Esophagus muscularis mucosa (tissue), 4 donors: Measurements from ENCODE around the gene NPAS3. TPM values are rescaled to one million over a fixed set of nuclear protein-coding genes. Genes with fewer than 3 reads are reported as not detected.

ENCODE experiments used
- DNase-seq: peaks from one replicate; pipeline ENCODE4 v3.0.0-alpha.2; 2017; ENCODE audit errors: extremely low spot score
- H3K27ac ChIP-seq, 4 donors: fragments of 200-600 bp; sonication (generic); replicated peaks in 1 of 4; 1 replicate in 3 of 4; 2 replicates in 1 of 4; pipeline ENCODE4 v1.5.1; 2016 to 2019; ENCODE audit warnings: mild to moderate bottlenecking in 1 of 4
- H3K27me3 ChIP-seq, 4 donors: fragments of 200-600 bp; sonication (generic); one replicate each; pipeline versions ENCODE4 v1.5.1 to v1.6.0; 2016 to 2019
- H3K36me3 ChIP-seq, 4 donors: fragments of 200-600 bp; sonication (generic); one replicate each; pipeline ENCODE4 v1.5.1; 2016 to 2019
- H3K4me1 ChIP-seq, 4 donors: fragments of 200-600 bp; sonication (generic); one replicate each; pipeline ENCODE4 v1.5.1; 2016 to 2019
- H3K4me3 ChIP-seq, 4 donors: fragments of 200-600 bp; sonication (generic); 1 replicate in 2 of 4; 2 replicates in 2 of 4; pipeline ENCODE4 v1.5.1; 2016 to 2019; ENCODE audit warnings: mild to moderate bottlenecking in 4 of 4, moderate library complexity in 1 of 4
- H3K9me3 ChIP-seq, 4 donors: fragments of 200-600 bp; sonication (generic); 1 replicate in 3 of 4; 2 replicates in 1 of 4; pipeline ENCODE4 v1.5.1; 2016 to 2019
- CTCF ChIP-seq, 3 experiments: fragments of 200-600 bp in 2 of 3; fragments of 450-650 bp in 1 of 3; sonication (generic) in 2 of 3; IDR thresholded peaks; one replicate each; pipeline ENCODE4 v1.5.1; 2017 to 2019; ENCODE audit warnings: antibody characterized with exemption in 3 of 3, mild to moderate bottlenecking in 2 of 3, moderate library complexity in 1 of 3
- EP300 ChIP-seq: sonication (generic); formaldehyde crosslinking; IDR thresholded peaks from one replicate; pipeline ENCODE4 v1.6.1; 2017; ENCODE audit warnings: antibody characterized with exemption
- POLR2A ChIP-seq: fragments of 450-650 bp; IDR thresholded peaks from one replicate; pipeline ENCODE4 v1.6.1; 2017; ENCODE audit warnings: antibody characterized with exemption, moderate library complexity, mild to moderate bottlenecking, low read depth
- POLR2AphosphoS5 ChIP-seq, 2 donors: sonication (generic); formaldehyde crosslinking; IDR thresholded peaks; one replicate each; pipeline ENCODE4 v1.6.1; 2017; ENCODE audit warnings: antibody characterized with exemption in 2 of 2
- WGBS: methylation state at CpG from one replicate; pipeline ENCODE4 v1.1.5; 2018; 5-methylcytosine and 5-hydroxymethylcytosine counted together
- intact Hi-C: fragments of 100-400 bp; cut with DNase I; formaldehyde crosslinking; loops from one replicate; pipeline ENCODE4 v1.15.1; 2023
- total RNA-seq, 4 donors: library from RNA; depleted of rRNA; stranded (reverse); fragments of >200 nt; gene quantifications; one replicate each; pipeline versions ENCODE4 v1.1.0 to v1.2.1, GENCODE V29; 2016

The NPAS3 gene
- total RNA-seq, 4 donors from 2014 or later, result 3.3 to 7.3 (median 5.8) TPM

DNA sequence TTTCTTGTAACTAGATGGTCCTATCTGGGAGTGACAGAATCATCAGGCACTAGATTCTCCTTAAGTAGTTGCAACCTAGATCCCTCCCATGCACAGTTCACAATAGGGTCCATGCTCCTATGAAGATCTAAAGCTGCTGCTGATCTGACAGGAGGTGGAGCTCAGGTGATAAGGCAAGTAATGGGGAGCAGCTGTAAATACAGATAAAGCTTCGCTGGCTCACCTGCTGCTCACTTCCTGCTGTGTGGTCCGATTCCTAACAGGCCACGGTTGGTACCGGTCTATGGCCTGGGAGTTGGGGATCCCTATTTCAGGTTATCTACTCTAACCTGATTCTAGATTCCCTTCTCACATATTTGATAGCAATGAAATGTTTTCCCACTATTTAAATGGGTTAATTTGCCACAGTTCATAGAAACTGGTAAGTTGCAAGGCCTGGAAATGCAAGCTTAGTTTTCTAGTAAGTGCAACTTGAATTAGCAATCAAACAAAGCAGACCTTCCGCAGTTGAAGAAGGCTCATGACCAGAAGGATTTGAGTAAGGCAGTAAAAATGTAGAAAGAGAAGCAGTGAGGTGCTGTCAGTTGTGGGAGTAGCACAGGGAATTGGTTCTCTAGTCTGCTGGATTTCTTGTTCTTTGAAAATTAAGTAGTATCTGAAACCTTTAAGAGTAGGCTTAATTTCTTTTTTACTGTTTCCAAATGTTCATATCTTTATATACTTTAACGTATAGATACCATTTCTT is 679.9 kb downstream of the NPAS3 start:
- 99% methylated on average over 6 of the region's 6 CpGs for WGBS
- no peak for DNase-seq
- H3K27me3 ChIP-seq, result no peaks in the 10 kb centered on the region
- H3K4me3 ChIP-seq, result no peak overlapping the region
- intact Hi-C loops, result no loop called here
- no peaks in the 10 kb centered on the region for H3K36me3 ChIP-seq
- no peaks in the 10 kb centered on the region for H3K9me3 ChIP-seq
- H3K4me1 ChIP-seq, result no peaks in the 10 kb centered on the region
- TF ChIP-seq POLR2AphosphoS5 (IDR thresholded peaks at IDR 0.05), result no peak
- no peak for TF ChIP-seq EP300
- TF ChIP-seq CTCF (IDR thresholded peaks at IDR 0.05), result no peak
- no peak for TF ChIP-seq POLR2A
- H3K27ac ChIP-seq, result no peak overlapping the region

- no peak for TF ChIP-seq POLR2AphosphoS5 (IDR thresholded peaks at IDR 0.05)
- no peak for TF ChIP-seq EP300
- TF ChIP-seq POLR2A, result no peak
- no peak for TF ChIP-seq CTCF (IDR thresholded peaks at IDR 0.05)
Observed at GRCh38 chr14:33622496-33622895, 683.8 kb downstream of the NPAS3 start.

GRCh38 chr14:33629792-33630191 is 691.1 kb downstream of the NPAS3 start:
- H3K9me3 ChIP-seq, result no peaks in the 10 kb centered on the region
- no peak overlapping the region for H3K4me3 ChIP-seq
- no peaks in the 10 kb centered on the region for H3K4me1 ChIP-seq
- intact Hi-C loops, result no loop called here
- no peaks in the 10 kb centered on the region for H3K27me3 ChIP-seq
- no peak overlapping the region for H3K27ac ChIP-seq
- DNase-seq, result no peak
- no peak for TF ChIP-seq POLR2A
- TF ChIP-seq EP300, result no peak
- TF ChIP-seq CTCF (IDR thresholded peaks at IDR 0.05), result no peak
- TF ChIP-seq POLR2AphosphoS5 (IDR thresholded peaks at IDR 0.05), result no peak
- no peaks in the 10 kb centered on the region for H3K36me3 ChIP-seq

More at GRCh38 chr14:33622496-33622895, 683.8 kb downstream of the NPAS3 start:
- H3K27ac ChIP-seq, result no peak overlapping the region
- intact Hi-C loops, result no loop called here
- H3K36me3 ChIP-seq, result no peaks in the 10 kb centered on the region
- no peak for DNase-seq
- no peak overlapping the region for H3K4me3 ChIP-seq
- H3K4me1 ChIP-seq, result no peaks in the 10 kb centered on the region
- H3K9me3 ChIP-seq, result no peaks in the 10 kb centered on the region
- H3K27me3 ChIP-seq, result no peaks in the 10 kb centered on the region
- WGBS, result 93% methylated on average over 3 of the region's 3 CpGs

DNA sequence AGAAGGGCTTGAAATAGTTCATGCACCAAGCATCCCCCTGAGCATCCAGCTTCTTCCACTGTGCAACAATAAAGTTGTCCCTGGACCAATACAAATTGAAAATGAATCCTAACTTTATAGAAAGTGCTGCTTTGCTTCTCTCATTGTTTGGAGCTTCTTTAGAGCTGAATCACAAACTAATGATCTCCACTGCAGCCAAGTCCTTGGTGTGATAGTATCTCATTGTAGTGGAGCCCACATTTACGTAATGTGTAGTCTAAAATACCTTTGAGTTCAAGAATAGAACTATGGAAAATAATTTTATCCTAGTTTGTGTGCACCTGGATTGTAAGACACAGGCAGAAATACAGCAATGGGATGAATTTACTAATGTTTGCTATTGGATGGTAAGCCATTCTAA is 692.3 kb downstream of the NPAS3 start:
- 96% methylated on average over 1 of the region's 1 CpG for whole genome bisulfite sequencing
- no peak for DNase-seq
- Histone ChIP-seq H3K27me3 (no peaks in the 10 kb centered on the region), H3K27ac (no peak overlapping the region), H3K36me3 (no peaks in the 10 kb centered on the region), H3K4me3 (no peak overlapping the region), H3K4me1 (no peaks in the 10 kb centered on the region), H3K9me3 (no peaks in the 10 kb centered on the region)
- TF ChIP-seq EP300 (no peak), POLR2A (no peak), CTCF (IDR thresholded peaks at IDR 0.05) (no peak), POLR2AphosphoS5 (IDR thresholded peaks at IDR 0.05) (no peak)
- intact Hi-C loops, result no loop called here

DNA sequence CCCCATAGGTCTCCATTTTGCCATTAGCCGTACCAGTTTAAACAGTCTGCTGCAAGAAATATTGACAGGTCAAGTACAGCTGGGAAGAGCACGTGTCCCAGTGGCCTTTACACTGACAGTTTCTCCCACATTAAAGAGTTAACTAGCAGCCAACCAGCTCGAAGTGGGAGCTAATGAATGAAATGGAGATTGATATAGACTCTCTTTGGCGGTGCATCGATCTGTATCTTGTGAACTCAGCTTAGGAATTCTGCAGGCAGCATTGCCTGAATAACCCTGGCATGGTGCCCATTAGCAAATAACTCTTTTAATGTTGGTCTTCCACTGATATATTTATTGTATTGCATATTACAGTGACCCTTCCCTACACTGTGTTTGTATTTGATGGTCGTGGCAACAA is 692.8 kb downstream of the NPAS3 start:
- no peak for DNase-seq
- H3K4me3 ChIP-seq, result no peak overlapping the region
- intact Hi-C loops, result no loop called here

More for the DNA sequence above, 692.8 kb downstream of the NPAS3 start:
- Histone ChIP-seq H3K4me1 (no peaks in the 10 kb centered on the region), H3K27me3 (no peaks in the 10 kb centered on the region), H3K27ac (no peak overlapping the region), H3K9me3 (no peaks in the 10 kb centered on the region), H3K36me3 (no peaks in the 10 kb centered on the region)
- 58% methylated on average over 5 of the region's 6 CpGs for WGBS
- no peak for TF ChIP-seq POLR2AphosphoS5 (IDR thresholded peaks at IDR 0.05)
- TF ChIP-seq EP300, result no peak
- no peak for TF ChIP-seq POLR2A
